NCI-H1436 treated with DMSO at 0.1 percent for 48 hours (cell line): ENCODE measurements around the gene TMEM258.

ENCODE experiments used
- DNase-seq: peaks from one replicate; lab custom pipeline; 2025; lab: John Stamatoyannopoulos, UW

The TMEM258 gene

GRCh38 chr11:61792310-61793082 lies at the start of gene TMEM258, which contains the start of gene FEN1:
Gene TMEM258, minus strand, starts transcription at chr11:61792599. Its CDS starts 41 bp downstream, at chr11:61792558.
Gene FEN1, plus strand, starts transcription at chr11:61792911. Its CDS starts 2,451 bp downstream, at chr11:61795362.
- DNase-seq, result peak; percentile 80

DNA sequence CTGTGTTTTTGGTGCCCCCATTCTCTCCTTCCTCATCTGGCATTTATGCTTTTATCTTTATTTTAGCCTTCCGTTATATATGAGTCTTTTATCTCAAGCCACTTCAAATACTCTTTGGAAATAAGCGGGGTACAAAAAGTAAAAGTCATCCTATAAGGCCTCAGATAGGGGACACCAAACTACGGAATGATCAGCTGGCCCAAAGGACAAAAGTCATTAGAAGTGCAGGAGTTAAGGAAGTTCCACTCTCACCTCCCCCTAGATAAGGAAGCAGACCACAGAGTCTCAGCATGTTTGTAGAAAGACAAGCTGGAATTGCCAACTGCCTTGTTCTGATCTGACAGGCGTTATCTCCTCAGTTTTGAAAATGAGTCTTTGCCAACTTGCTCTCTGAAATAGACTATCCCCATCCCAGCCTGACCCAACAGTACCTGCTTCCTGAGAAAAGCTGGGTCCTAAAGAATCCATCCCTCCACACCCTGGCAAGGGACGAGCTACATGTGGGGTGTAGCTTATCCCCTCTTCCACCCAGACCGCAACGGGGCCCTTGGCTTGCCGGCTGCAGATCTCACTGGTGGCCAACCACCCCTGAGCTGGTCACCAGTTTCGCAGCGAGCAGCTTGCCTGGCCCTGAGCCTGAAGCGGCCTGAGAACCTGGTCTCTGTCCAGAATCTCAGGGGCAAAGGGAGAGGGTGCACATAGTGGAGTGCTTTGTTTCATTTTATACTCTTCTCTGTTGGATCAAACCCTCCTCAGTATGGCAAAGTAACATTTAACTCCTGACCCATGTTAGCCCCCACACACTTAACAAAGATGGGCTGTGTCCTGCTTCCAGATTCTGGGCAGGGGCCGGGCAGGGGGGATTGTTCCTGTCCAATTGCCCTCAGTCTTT lies 49.5 kb upstream of the TMEM258 start:
- no peak for DNase-seq

DNA sequence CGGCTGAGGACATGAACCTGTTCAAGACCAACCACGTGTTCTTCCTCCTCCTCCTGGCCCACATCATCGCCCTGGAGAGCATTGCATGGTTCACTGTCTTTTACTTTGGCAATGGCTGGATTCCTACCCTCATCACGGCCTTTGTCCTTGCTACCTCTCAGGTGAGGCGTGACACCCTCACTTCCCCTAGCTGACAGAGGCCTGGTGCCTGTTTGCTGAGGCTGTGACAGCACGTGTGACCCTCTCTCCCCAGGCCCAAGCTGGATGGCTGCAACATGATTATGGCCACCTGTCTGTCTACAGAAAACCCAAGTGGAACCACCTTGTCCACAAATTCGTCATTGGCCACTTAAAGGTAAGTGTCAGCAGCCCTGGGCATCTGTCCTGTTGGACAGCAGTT lies 48.0 kb upstream of the TMEM258 start:
- DNase-seq, result no peak

DNA sequence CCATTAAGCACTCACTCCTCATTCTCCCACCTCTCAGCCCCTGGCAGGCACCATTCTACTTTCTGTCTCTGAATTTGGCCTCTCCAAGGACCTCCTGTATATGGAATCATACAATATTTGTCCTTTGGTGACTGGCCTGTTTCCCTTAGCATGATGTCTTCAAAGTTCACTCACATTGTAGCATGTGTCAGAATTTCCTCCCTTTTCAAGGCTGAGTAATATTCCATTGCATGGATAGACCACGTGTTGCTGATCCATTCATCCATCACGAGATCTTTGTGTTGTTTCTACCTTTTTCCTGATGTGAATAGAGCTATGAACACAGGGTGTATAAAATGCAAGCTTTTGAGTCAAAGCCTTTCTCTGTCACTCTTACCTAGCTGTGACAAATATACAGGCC lies 47.3 kb upstream of the TMEM258 start:
- no peak for DNase-seq

- no peak for DNase-seq
These were observed 46.5 kb upstream of the TMEM258 start for GRCh38 chr11:61838921-61839320.

GRCh38 chr11:61838501-61838900 lies 46.1 kb upstream of the TMEM258 start:
- no peak for DNase-seq

GRCh38 chr11:61837411-61838005 lies 45.1 kb upstream of the TMEM258 start:
- no peak for DNase-seq

- no peak for DNase-seq
These were observed 43.8 kb upstream of the TMEM258 start for GRCh38 chr11:61836193-61836592.

- DNase-seq, result peak; percentile 86
These were observed 42.1 kb upstream of the TMEM258 start for GRCh38 chr11:61834278-61835048.

GRCh38 chr11:61833926-61834277 lies 41.5 kb upstream of the TMEM258 start:
- DNase-seq, result no peak

GRCh38 chr11:61833471-61833870 lies 41.1 kb upstream of the TMEM258 start:
- DNase-seq, result peak; percentile 28

DNA sequence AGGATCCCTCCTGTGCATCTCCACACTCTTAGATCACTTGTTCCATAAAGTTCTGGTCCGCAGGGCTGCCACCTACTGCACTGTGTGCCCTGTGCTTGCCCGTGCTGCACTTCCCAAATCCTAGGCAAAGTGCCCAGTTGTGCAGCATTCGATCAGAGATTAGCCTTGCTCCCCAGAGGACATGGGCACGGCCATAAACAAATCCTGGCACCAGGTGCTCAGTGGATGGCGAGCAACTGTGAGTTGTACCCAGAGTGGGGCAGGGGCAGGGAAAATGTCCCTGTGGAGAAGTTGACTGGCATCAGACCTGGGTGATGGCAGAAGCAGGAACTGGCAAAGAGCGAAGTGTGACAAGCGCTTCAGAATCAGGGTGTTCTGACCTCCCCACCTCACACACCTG lies 40.4 kb upstream of the TMEM258 start:
- DNase-seq, result no peak

- DNase-seq, result no peak
These were observed 39.8 kb upstream of the TMEM258 start for GRCh38 chr11:61832207-61832606.

DNA sequence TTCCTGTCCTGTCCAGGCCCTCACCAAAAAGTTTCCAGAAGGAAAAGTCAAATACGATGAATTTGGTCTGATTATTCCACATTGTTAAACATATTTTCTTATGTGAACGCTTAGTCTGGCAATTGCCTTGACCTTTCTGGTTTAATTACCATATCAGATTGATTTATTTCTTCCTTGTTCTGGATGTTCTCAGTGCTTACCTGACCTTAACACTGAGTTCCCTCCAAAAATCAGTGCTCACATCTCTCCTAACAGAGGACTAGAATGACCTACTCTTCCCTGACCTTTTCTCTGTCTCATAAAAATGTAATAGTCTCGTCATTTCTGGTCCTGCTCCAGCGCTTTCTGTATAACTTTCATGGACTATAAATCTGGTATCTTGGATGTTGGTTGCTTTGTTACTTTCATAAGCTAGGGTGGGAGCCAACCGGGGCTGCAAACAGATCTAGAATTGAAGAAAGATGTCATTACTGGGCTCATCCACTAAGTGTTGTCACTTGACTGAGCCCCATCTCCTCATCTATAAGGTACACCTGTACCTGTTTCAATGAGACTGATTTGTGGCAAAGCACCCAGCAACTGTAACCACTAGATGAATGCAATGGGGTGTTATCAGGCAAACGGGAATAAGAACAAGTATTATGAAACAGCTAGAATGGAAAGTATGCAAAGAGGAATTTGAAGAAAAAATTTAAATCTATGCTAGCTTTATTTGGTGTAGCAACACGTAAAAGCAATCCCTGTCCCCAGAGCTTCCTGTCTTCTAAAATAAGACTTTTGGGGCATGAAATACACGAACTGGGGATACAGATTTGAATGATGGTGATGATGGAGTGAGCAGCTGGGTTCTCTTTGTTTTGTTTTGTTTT lies 38.1 kb upstream of the TMEM258 start:
- DNase-seq, result no peak

DNA sequence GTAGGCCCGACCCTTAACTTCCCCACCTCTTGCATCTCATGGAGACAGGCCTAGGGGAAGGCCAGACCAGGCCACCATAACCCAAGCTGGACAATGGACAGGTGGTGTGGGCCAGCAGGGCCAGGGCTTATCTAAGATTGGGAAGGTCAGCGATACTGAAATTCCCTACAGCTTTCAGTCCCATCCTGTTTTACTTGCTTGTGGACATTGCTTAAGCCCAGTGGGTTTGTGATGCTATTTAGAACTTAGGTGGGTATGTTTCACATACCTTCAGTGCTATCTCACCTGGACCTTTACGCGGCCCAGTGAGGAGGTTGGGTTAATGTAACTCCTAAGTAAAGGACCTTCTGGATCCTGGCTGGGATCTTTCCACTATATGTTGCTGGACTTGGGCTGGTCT lies 37.4 kb upstream of the TMEM258 start:
- DNase-seq, result no peak

GRCh38 chr11:61828629-61829407 lies 36.4 kb upstream of the TMEM258 start:
- no peak for DNase-seq

- no peak for DNase-seq
These were observed 35.9 kb upstream of the TMEM258 start for GRCh38 chr11:61828379-61828628.

GRCh38 chr11:61827571-61828378 lies 35.4 kb upstream of the TMEM258 start, which contains the start of gene FADS2:
Gene FADS2, plus strand, starts transcription at chr11:61828300. Its CDS starts 91 bp downstream, at chr11:61828391.
- peak; percentile 89 for DNase-seq

- DNase-seq, result no peak
These were observed 34.7 kb upstream of the TMEM258 start for GRCh38 chr11:61826930-61827570.
